Ovary (tissue), 3 donors: ENCODE data around the gene GASK1A.

Experiments used
- CTCF ChIP-seq, 3 donors: fragments of 450-650 bp in 2 of 3; fragments of 200-600 bp in 1 of 3; IDR thresholded peaks; one replicate each; pipeline versions ENCODE4 v1.5.1 to v1.8.0; 2016 to 2022; ENCODE audit warnings: antibody characterized with exemption in 3 of 3, mild to moderate bottlenecking in 1 of 3
- POLR2A ChIP-seq: fragments of 450-650 bp; IDR thresholded peaks from one replicate; pipeline ENCODE4 v1.6.1; 2017; ENCODE audit warnings: antibody characterized with exemption, mild to moderate bottlenecking, moderate library complexity
- donor health status: DM: no; HTN: no; CAD: no.

GRCh38 chr3:43004282-43004681 is 25.2 kb downstream of the GASK1A start:
- TF ChIP-seq CTCF (IDR thresholded peaks at IDR 0.05): no peak
- TF ChIP-seq POLR2A: no peak
